A204.1 (cell line): ENCODE measurements around the gene NCKAP5.
"Not testable (repeated sequence)": the region's sequence is repeated elsewhere in the genome, so short reads cannot be mapped to it uniquely, and the experiment has no call there.

Source experiments
- FAIRE-seq: peaks from 2 replicates; lab custom pipeline; 2012; peaks lifted over from hg19 to GRCh38; lab: Jason Lieb, UNC

The NCKAP5 gene

GRCh38 chr2:132701810-132702209 lies 866.5 kb downstream of the NCKAP5 start:
- FAIRE-seq: no peak

- FAIRE-seq: not testable (repeated sequence)
These were observed 868.5 kb downstream of the NCKAP5 start for GRCh38 chr2:132699802-132700201.

- not testable (repeated sequence) for FAIRE-seq
These were observed 869.9 kb downstream of the NCKAP5 start for GRCh38 chr2:132698347-132698746.

GRCh38 chr2:132697556-132698205 lies 870.6 kb downstream of the NCKAP5 start:
- no peak for FAIRE-seq

- FAIRE-seq: no peak
These were observed 875.4 kb downstream of the NCKAP5 start for GRCh38 chr2:132692816-132693215.

GRCh38 chr2:132691556-132691955 lies 876.7 kb downstream of the NCKAP5 start:
- no peak for FAIRE-seq

- no peak for FAIRE-seq
These were observed 877.5 kb downstream of the NCKAP5 start for GRCh38 chr2:132690664-132691303.

GRCh38 chr2:132681766-132682165 lies 886.5 kb downstream of the NCKAP5 start:
- no peak for FAIRE-seq

GRCh38 chr2:132680544-132680943 lies 887.7 kb downstream of the NCKAP5 start:
- FAIRE-seq: no peak

GRCh38 chr2:132678483-132678882 lies 889.8 kb downstream of the NCKAP5 start:
- no peak for FAIRE-seq

- no peak for FAIRE-seq
These were observed 890.6 kb downstream of the NCKAP5 start for GRCh38 chr2:132677661-132678060.

- no peak for FAIRE-seq
These were observed 891.3 kb downstream of the NCKAP5 start for GRCh38 chr2:132676999-132677398.

GRCh38 chr2:132671151-132671835 lies 897.0 kb downstream of the NCKAP5 start:
- FAIRE-seq: no peak

- no peak for FAIRE-seq
These were observed 897.6 kb downstream of the NCKAP5 start for GRCh38 chr2:132670496-132671150.

- no peak for FAIRE-seq
These were observed 898.3 kb downstream of the NCKAP5 start, which contains the start of gene LYPD1 for GRCh38 chr2:132669908-132670495. Gene LYPD1 (minus strand): TSS chr2:132670205. CDS start chr2:132669932, 273 bp downstream.

GRCh38 chr2:132668987-132669907 lies 899.0 kb downstream of the NCKAP5 start:
- no peak for FAIRE-seq

- FAIRE-seq: no peak
These were observed 900.0 kb downstream of the NCKAP5 start for GRCh38 chr2:132668189-132668823.

- no peak for FAIRE-seq
These were observed 900.6 kb downstream of the NCKAP5 start for GRCh38 chr2:132667706-132668105.

- no peak for FAIRE-seq
These were observed 902.7 kb downstream of the NCKAP5 start for GRCh38 chr2:132665401-132666140.

- no peak for FAIRE-seq
These were observed 904.2 kb downstream of the NCKAP5 start for GRCh38 chr2:132664096-132664495.
